GM12878 (cell line): ENCODE data around the gene INTS7. TPM values are rescaled to one million over a fixed set of nuclear protein-coding genes. Genes with fewer than 3 reads are reported as not detected.

Source experiments
- ATAC-seq: fragments of 200-7000 bp; cut with Tn5 transposase; 3 replicates; pipeline ENCODE4 v1.9.1; 2020; ENCODE audit warnings: mild to moderate bottlenecking, moderate library complexity
- BruUV-seq: library from RNA; stranded (reverse); fragments of 400-500 nt; replicated peaks from 2 replicates; lab custom pipeline; 2021; lab: Mats Ljungman, UMichigan
- CTCF ChIA-PET: fragments of 300-600 bp; sonication (Branson Sonifier 250); formaldehyde crosslinking; extraction: SDS; loops from one replicate; lab custom pipeline; 2021; ENCODE audit warnings: inconsistent platforms; lab: Yijun Ruan, JAX
- POLR2A ChIA-PET: fragments of 350-600 bp; formaldehyde crosslinking; extraction: SDS; loops from one replicate; lab custom pipeline; 2021; ENCODE audit warnings: inconsistent platforms; lab: Charles Lee
- RAD21 ChIA-PET: fragments of 300-600 bp; sonication (Branson Sonifier 250); formaldehyde crosslinking; loops from one replicate; lab custom pipeline; 2023; ENCODE audit warnings: antibody characterized with exemption; ENCODE audit not compliant: unreplicated experiment; lab: Charles Lee
- SMC1A ChIA-PET: fragments of 300-600 bp; sonication (Branson Sonifier 250); formaldehyde crosslinking; loops from one replicate; lab custom pipeline; 2023; ENCODE audit not compliant: unreplicated experiment, uncharacterized antibody; lab: Charles Lee
- DNase-seq: peaks from one replicate; pipeline ENCODE4 v3.0.0-alpha.2; 2011; ENCODE audit warnings: low read depth, low spot score
- FAIRE-seq: peaks from 3 replicates; lab custom pipeline; 2011; peaks lifted over from hg19 to GRCh38; lab: Jason Lieb, UNC
- H2AFZ ChIP-seq: 2 replicates; pipeline ENCODE4 v1.6.0; 2011; ENCODE audit warnings: low read depth, low read length, control low read depth; ENCODE audit not compliant: control insufficient read depth
- H3K27ac ChIP-seq: 2 replicates; pipeline ENCODE4 v1.5.1; 2011; ENCODE audit warnings: control low read depth; ENCODE audit not compliant: control insufficient read depth, insufficient read depth
- H3K27me3 ChIP-seq, 2 experiments: replicated peaks in 1 of 2; 2 replicates each; pipeline versions ENCODE4 v1.6.0 to v1.6.1; 2011; ENCODE audit warnings: low read length in 1 of 2; ENCODE audit not compliant: control insufficient read depth in 2 of 2, insufficient read depth in 2 of 2
- H3K36me3 ChIP-seq, 2 experiments: 2 replicates each; pipeline ENCODE4 v1.5.1; 2011; ENCODE audit warnings: low read length in 1 of 2; ENCODE audit not compliant: control insufficient read depth in 2 of 2, insufficient read depth in 2 of 2
- H3K4me1 ChIP-seq: 2 replicates; pipeline ENCODE4 v1.6.1; 2011; ENCODE audit warnings: mild to moderate bottlenecking, low read length, moderate library complexity, mixed read lengths; ENCODE audit not compliant: control insufficient read depth, insufficient read depth
- H3K4me2 ChIP-seq: 2 replicates; pipeline ENCODE4 v1.6.0; 2011; ENCODE audit warnings: control low read depth; ENCODE audit not compliant: control insufficient read depth, insufficient read depth
- H3K4me3 ChIP-seq: fragments of 200-600 bp; sonication (generic); 2 replicates; pipeline ENCODE4 v1.5.1; 2016
- H3K79me2 ChIP-seq: 2 replicates; pipeline ENCODE4 v1.6.0; 2011; ENCODE audit warnings: low read length; ENCODE audit not compliant: control insufficient read depth, insufficient read depth
- H3K9ac ChIP-seq: 2 replicates; pipeline ENCODE4 v1.8.0; 2011; ENCODE audit warnings: low read length, control low read depth, mixed read lengths; ENCODE audit not compliant: control insufficient read depth, insufficient read depth
- H3K9me3 ChIP-seq: replicated peaks from 3 replicates; pipeline ENCODE4 v1.5.1; 2011; ENCODE audit warnings: mild to moderate bottlenecking, low read length; ENCODE audit not compliant: control insufficient read depth, insufficient read depth
- H4K20me1 ChIP-seq: 2 replicates; pipeline ENCODE4 v1.6.0; 2011; ENCODE audit not compliant: control insufficient read depth, insufficient read depth
- ATF3 ChIP-seq: IDR thresholded peaks from 2 replicates; pipeline ENCODE4 v1.6.1; 2011; ENCODE audit warnings: low read depth, mild to moderate bottlenecking, low read length, moderate library complexity, borderline replicate concordance; ENCODE audit errors: extremely low read depth
- BMI1 ChIP-seq: fragments of 450-650 bp; IDR thresholded peaks from 2 replicates; pipeline ENCODE4 v1.6.1; 2016; ENCODE audit warnings: mild to moderate bottlenecking, moderate library complexity, borderline replicate concordance
- CBFB ChIP-seq: IDR thresholded peaks from 2 replicates; pipeline ENCODE4 v1.6.1; 2016; ENCODE audit warnings: antibody characterized with exemption, low read depth
- CHD4 ChIP-seq: fragments of 200-600 bp; sonication (generic); IDR thresholded peaks from 2 replicates; pipeline ENCODE4 v1.6.1; 2016; ENCODE audit warnings: mild to moderate bottlenecking
- DPF2 ChIP-seq: fragments of 450-650 bp; IDR thresholded peaks from 2 replicates; pipeline ENCODE4 v1.6.1; 2017; ENCODE audit warnings: mild to moderate bottlenecking
- FOXK2 ChIP-seq: fragments of 450-650 bp; IDR thresholded peaks from 2 replicates; pipeline ENCODE4 v1.6.1; 2017; ENCODE audit warnings: mild to moderate bottlenecking, moderate library complexity
- IRF4 ChIP-seq: IDR thresholded peaks from 2 replicates; pipeline ENCODE4 v1.6.1; 2011; ENCODE audit warnings: low read depth, low read length
- JUNB ChIP-seq: IDR thresholded peaks from 2 replicates; pipeline ENCODE4 v1.6.1; 2016; ENCODE audit warnings: antibody characterized with exemption, mild to moderate bottlenecking
- MAX ChIP-seq: IDR thresholded peaks from 2 replicates; pipeline ENCODE4 v1.6.1; 2012; ENCODE audit warnings: low read depth, low read length, improper control_type of control experiment
- MEF2A ChIP-seq: IDR thresholded peaks from 2 replicates; pipeline ENCODE4 v1.6.1; 2011; ENCODE audit warnings: low read depth, mild to moderate bottlenecking, low read length, moderate library complexity; ENCODE audit not compliant: insufficient read depth
- MLLT1 ChIP-seq: fragments of 450-650 bp; IDR thresholded peaks from 2 replicates; pipeline ENCODE4 v1.6.1; 2016; ENCODE audit warnings: mild to moderate bottlenecking
- MTA3 ChIP-seq: IDR thresholded peaks from 2 replicates; pipeline ENCODE4 v1.6.1; 2012; ENCODE audit warnings: low read length, inconsistent platforms, borderline replicate concordance
- RAD21 ChIP-seq: IDR thresholded peaks from 2 replicates; pipeline ENCODE4 v1.6.1; 2011; ENCODE audit warnings: mild to moderate bottlenecking, low read depth, low read length, moderate library complexity; ENCODE audit not compliant: insufficient read depth
- SKIL ChIP-seq: fragments of 450-650 bp; IDR thresholded peaks from 2 replicates; pipeline ENCODE4 v1.6.1; 2017; ENCODE audit warnings: mild to moderate bottlenecking, low read depth, inconsistent platforms; ENCODE audit not compliant: poor library complexity, severe bottlenecking
- SMC3 ChIP-seq: IDR thresholded peaks from 2 replicates; pipeline ENCODE4 v1.6.1; 2011; ENCODE audit warnings: low read length, improper control_type of control experiment, borderline replicate concordance
- USF1 ChIP-seq: IDR thresholded peaks from 2 replicates; pipeline ENCODE4 v1.6.1; 2011; ENCODE audit warnings: borderline replicate concordance, low read depth, mild to moderate bottlenecking, moderate library complexity, mixed read lengths, low read length; ENCODE audit not compliant: insufficient read depth; ENCODE audit errors: extremely low read length
- ZNF207 ChIP-seq: fragments of 450-650 bp; IDR thresholded peaks from 2 replicates; pipeline ENCODE4 v1.6.1; 2014; ENCODE audit warnings: antibody characterized with exemption, mild to moderate bottlenecking, borderline replicate concordance
- ZNF384 ChIP-seq: IDR thresholded peaks from 2 replicates; pipeline ENCODE4 v1.6.1; 2012; ENCODE audit warnings: low read depth, mild to moderate bottlenecking, low read length, improper control_type of control experiment, borderline replicate concordance
- WGBS: methylation state at CpG from one replicate; pipeline ENCODE4 v1.1.6; 2016; ENCODE audit warnings: low lambda C conversion rate; ENCODE audit not compliant: insufficient replicate concordance, insufficient coverage; ENCODE audit errors: missing lambda C conversion rate; 5-methylcytosine and 5-hydroxymethylcytosine counted together
- in situ Hi-C: fragments of 300-500 bp; cut with MboI; formaldehyde crosslinking; loops from 9 replicates; pipeline ENCODE4 v1.14.3; 2018; ENCODE audit warnings: mixed read lengths
- intact Hi-C: fragments of 100-400 bp; cut with micrococcal nuclease; formaldehyde crosslinking; loops from one replicate; pipeline ENCODE4 v1.14.2; 2022; ENCODE audit not compliant: unreplicated experiment
- polyA plus RNA-seq, 11 experiments: library from polyadenylated mRNA; depleted of rRNA in 4 of 11; unstranded in 6 of 11; stranded (reverse) in 5 of 11; fragments of >200 nt; fragmentation: Nextera tagmentation in 4 of 11; fragmentation: Illumina TruSeq in 1 of 11; extraction: Ambion mirVana in 4 of 11; extraction: Trizol in 1 of 11; gene quantifications; 1 replicate in 1 of 11; 2 replicates in 10 of 11; pipeline versions ENCODE4 v1.2.1 to v1.2.3, GENCODE V29; 2011 to 2016; ENCODE audit warnings: inconsistent platforms in 2 of 11, missing spikeins in 2 of 11, low read depth in 1 of 11
- total RNA-seq, 4 experiments: library from RNA; depleted of rRNA in 3 of 4; stranded (reverse); fragments of >200 nt in 3 of 4; fragmentation: Illumina TruSeq in 1 of 4; extraction: Trizol in 1 of 4; gene quantifications; 2 replicates each; pipeline versions ENCODE4 v1.2.1 to v1.2.3, GENCODE V29; 2013 to 2021

Gene INTS7
- total and polyA plus RNA-seq, 10 of the 15 experiments (the other 5 are each of a cell fraction or from before 2014, with no cell fraction given) = 17.1 to 49.1 (median 26.8) TPM

GRCh38 chr1:211973541-211973940 is 61.8 kb downstream of the INTS7 start:
- H4K20me1 ChIP-seq = no peaks in the 10 kb centered on the region
- no TSS peak for BruUV-seq
- no peak overlapping the region for H3K9ac ChIP-seq
- RAD21 ChIA-PET = interaction anchor here (1.5 kb wide), 1 partner anchor 14 kb away, joined by 4 read pairs; no protein-coding TSS in a partner anchor
- in situ Hi-C loops (no loop called here), intact Hi-C loops (no loop called here)
- H3K27me3 ChIP-seq = no peaks in the 10 kb centered on the region
- TF ChIP-seq MTA3 = no peak
- no peak for TF ChIP-seq DPF2
- no peak for TF ChIP-seq MAX
- TF ChIP-seq SMC3 = no peak
- no peak for TF ChIP-seq RAD21
- TF ChIP-seq MLLT1 = no peak
- no peak for TF ChIP-seq FOXK2
- no peak for TF ChIP-seq ZNF207
- TF ChIP-seq IRF4 = no peak
- no peak for TF ChIP-seq USF1
- no peak for TF ChIP-seq CBFB
- no peak for TF ChIP-seq CHD4
- no peak for TF ChIP-seq MEF2A
- TF ChIP-seq SKIL = no peak
- TF ChIP-seq BMI1 = no peak
- no peak for TF ChIP-seq JUNB
- no peak for TF ChIP-seq ZNF384
- no peak for TF ChIP-seq ATF3
- no peak overlapping the region for H3K4me3 ChIP-seq
- DNase-seq (no peak), ATAC-seq (no peak), FAIRE-seq (no peak)
- peaks cover 2 to 13% of the 10 kb centered on the region in 2 experiments; a peak in 3 of 4 replicates for H3K36me3 ChIP-seq
- CTCF ChIA-PET = no interaction called here
- H3K27ac ChIP-seq = no peak overlapping the region
- WGBS = 100% methylated on average over 1 of the region's 1 CpG
- no peaks in the 10 kb centered on the region for H3K79me2 ChIP-seq
- no peaks in the 10 kb centered on the region for H3K9me3 ChIP-seq
- SMC1A ChIA-PET = interaction anchor here (0.8 to 3.3 kb wide), 2 partner anchors 9 to 12 kb away, joined by 3 to 9 read pairs; no protein-coding TSS in a partner anchor
- no peak overlapping the region for H2AFZ ChIP-seq
- no peak overlapping the region for H3K4me2 ChIP-seq
- H3K4me1 ChIP-seq = no peaks in the 10 kb centered on the region
- POLR2A ChIA-PET = no interaction called here
